Stomach (tissue), 4 donors: ENCODE data around the gene SMURF1.

Source experiments
- POLR2A ChIP-seq, 4 donors: fragments of 450-650 bp; IDR thresholded peaks; one replicate each; pipeline ENCODE4 v1.6.1; 2016; ENCODE audit warnings: antibody characterized with exemption in 4 of 4, control low read depth in 2 of 4, mild to moderate bottlenecking in 1 of 4, moderate library complexity in 1 of 4
- POLR2AphosphoS5 ChIP-seq, 3 donors: sonication (generic); formaldehyde crosslinking; IDR thresholded peaks; one replicate each; pipeline ENCODE4 v1.6.1; 2016; ENCODE audit warnings: antibody characterized with exemption in 3 of 3
- TF ChIP-seq, protein P1 (sequence below), 7 experiments: fragments of 450-650 bp in 4 of 7; fragments of 200-600 bp in 3 of 7; sonication (generic) in 3 of 7; IDR thresholded peaks; one replicate each; pipeline ENCODE4 v1.5.1; 2016 to 2019; ENCODE audit warnings: antibody characterized with exemption in 7 of 7, control low read depth in 2 of 7, mild to moderate bottlenecking in 1 of 7

- TF ChIP-seq POLR2A (IDR thresholded peaks at IDR 0.05), result no peak
- TF ChIP-seq, protein P1, sequence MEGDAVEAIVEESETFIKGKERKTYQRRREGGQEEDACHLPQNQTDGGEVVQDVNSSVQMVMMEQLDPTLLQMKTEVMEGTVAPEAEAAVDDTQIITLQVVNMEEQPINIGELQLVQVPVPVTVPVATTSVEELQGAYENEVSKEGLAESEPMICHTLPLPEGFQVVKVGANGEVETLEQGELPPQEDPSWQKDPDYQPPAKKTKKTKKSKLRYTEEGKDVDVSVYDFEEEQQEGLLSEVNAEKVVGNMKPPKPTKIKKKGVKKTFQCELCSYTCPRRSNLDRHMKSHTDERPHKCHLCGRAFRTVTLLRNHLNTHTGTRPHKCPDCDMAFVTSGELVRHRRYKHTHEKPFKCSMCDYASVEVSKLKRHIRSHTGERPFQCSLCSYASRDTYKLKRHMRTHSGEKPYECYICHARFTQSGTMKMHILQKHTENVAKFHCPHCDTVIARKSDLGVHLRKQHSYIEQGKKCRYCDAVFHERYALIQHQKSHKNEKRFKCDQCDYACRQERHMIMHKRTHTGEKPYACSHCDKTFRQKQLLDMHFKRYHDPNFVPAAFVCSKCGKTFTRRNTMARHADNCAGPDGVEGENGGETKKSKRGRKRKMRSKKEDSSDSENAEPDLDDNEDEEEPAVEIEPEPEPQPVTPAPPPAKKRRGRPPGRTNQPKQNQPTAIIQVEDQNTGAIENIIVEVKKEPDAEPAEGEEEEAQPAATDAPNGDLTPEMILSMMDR (IDR thresholded peaks at IDR 0.05), result no peak
- TF ChIP-seq POLR2AphosphoS5 (IDR thresholded peaks at IDR 0.05), result no peak
These were observed 152.8 kb downstream of the SMURF1 start for GRCh38 chr7:98991141-98991540.
